ENCODE measurements around the gene TOPAZ1. TPM values are rescaled to one million over a fixed set of nuclear protein-coding genes. Genes with fewer than 3 reads are reported as not detected.

Gene TOPAZ1
- total RNA-seq, 2 experiments from 2014 or later, result not detected

DNA sequence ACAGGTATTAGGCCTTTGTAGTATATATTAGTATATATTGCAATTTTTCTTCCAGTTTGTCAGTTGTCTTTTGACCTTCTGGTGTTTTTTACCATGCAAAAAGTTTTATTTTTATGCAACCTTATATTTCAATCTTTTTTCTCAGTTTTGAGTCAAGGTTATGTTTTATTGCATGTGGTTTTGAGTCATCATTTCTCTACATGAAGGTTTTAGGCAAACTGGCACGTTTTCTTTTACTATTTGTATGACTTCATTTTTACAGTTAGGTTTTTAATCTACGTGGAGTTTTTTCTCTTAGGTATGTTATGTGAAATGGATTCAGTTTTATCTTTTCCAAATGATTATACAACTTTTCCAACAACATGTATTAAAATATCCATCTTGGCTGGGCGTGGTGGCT is 60.1 kb downstream of the TOPAZ1 start:
- H3K36me3 Mint-ChIP-seq (ENCODE audit: low read depth), result no peaks in the 10 kb centered on the region
- H3K9me3 Mint-ChIP-seq (ENCODE audit: insufficient read depth), result no peaks in the 10 kb centered on the region
- ChIA-PET CTCF (interaction anchor here (1.0 kb wide), 1 partner anchor 20 kb away, joined by 3 read pairs; no protein-coding TSS in a partner anchor), POLR2A (no interaction called here)
- DNase-seq, result no peak
- no peak overlapping the region for H3K4me3 Mint-ChIP-seq
- no peak overlapping the region for H3K27ac Mint-ChIP-seq
- peaks cover 8% of the 10 kb centered on the region for H3K27me3 Mint-ChIP-seq (ENCODE audit: low read depth)
- no peaks in the 10 kb centered on the region for H3K4me1 Mint-ChIP-seq (ENCODE audit: low read depth)
- ATAC-seq, result no peak

DNA sequence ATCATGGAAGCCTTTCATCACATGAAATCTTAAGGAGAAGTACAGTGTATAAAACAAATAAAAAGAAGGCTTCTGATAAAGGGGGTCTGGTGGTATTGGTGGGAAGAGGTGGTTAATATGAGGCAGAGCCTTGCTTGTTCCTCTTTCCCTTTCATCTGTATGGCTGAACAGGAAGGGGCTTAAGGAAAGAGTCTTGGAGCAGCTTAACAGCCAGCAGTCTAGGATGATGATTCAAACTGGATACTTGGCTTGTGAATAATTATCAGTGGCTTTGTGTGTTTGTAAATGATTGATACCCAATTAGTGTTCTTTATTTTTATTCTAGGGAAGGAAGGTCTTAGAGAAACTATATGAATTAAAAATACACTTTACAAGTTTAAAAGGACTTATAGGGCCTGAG is 67.8 kb downstream of the TOPAZ1 start:
- ATAC-seq, result no peak
- CTCF ChIA-PET, result no interaction called here
- Mint-ChIP-seq H3K36me3 (ENCODE audit: low read depth) (no peaks in the 10 kb centered on the region), H3K27ac (no peak overlapping the region), H3K4me3 (no peak overlapping the region), H3K4me1 (ENCODE audit: low read depth) (no peaks in the 10 kb centered on the region), H3K27me3 (ENCODE audit: low read depth) (peaks cover 7% of the 10 kb centered on the region), H3K9me3 (ENCODE audit: insufficient read depth) (no peaks in the 10 kb centered on the region)
- DNase-seq, result no peak
- POLR2A ChIA-PET, result no interaction called here

DNA sequence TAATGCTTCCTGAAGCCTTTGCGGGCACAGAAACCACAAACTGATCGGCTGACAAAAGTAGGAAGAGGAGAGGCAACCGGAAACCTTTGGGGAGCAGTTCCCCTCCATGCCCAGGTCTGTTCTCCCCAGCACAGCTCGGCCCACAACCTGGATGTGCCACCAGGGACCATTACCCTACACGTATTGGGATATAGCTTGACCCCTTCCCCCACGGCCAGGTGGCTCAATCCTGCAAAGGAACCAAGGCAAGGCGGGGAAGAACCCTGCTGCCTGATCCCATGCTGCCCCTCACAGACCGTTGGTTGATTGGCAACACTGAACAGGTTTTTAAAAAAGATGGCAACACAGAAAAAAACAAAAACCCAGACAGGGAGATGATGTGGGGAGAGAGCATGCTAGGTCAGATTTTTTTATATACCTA is 77.2 kb downstream of the TOPAZ1 start:
- DNase-seq (no peak), ATAC-seq (no peak)
- Mint-ChIP-seq H3K27ac (no peak overlapping the region), H3K27me3 (ENCODE audit: low read depth) (peaks cover 4% of the 10 kb centered on the region), H3K4me3 (no peak overlapping the region), H3K4me1 (ENCODE audit: low read depth) (peaks cover 4% of the 10 kb centered on the region), H3K9me3 (ENCODE audit: insufficient read depth) (no peaks in the 10 kb centered on the region), H3K36me3 (ENCODE audit: low read depth) (no peaks in the 10 kb centered on the region)
- POLR2A ChIA-PET, result no interaction called here
- CTCF ChIA-PET, result no interaction called here

DNA sequence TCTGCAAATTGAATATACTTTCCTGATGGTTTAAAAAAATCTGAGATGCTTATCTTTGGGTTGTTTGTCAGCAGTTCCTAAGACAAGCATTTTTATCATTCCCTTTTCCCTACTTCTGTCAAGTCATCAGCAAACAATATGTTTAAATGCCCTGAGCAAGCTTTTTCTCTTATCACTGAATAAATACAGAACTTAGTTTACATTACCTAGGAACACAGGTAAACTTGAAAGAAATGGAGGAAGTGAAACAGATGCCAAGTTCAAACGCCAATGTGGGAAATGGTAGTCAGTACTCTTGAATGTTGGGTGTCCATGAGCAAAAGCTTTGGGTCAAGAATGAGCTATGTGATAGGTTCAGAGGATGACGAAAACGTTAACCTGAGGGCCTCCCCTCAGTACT is 79.6 kb downstream of the TOPAZ1 start:
- peaks cover 14% of the 10 kb centered on the region for H3K27me3 Mint-ChIP-seq (ENCODE audit: low read depth)
- ChIA-PET CTCF (interaction anchor here (0.6 to 1.7 kb wide), 2 partner anchors 17 to 19 kb away, joined by 3 to 5 read pairs; partner anchors contain the start of gene TCAIM), POLR2A (no interaction called here)
- no peaks in the 10 kb centered on the region for H3K36me3 Mint-ChIP-seq (ENCODE audit: low read depth)
- no peak for ATAC-seq
- no peak overlapping the region for H3K4me3 Mint-ChIP-seq
- no peak for DNase-seq
- H3K4me1 Mint-ChIP-seq (ENCODE audit: low read depth), result peaks cover 4% of the 10 kb centered on the region
- no peak overlapping the region for H3K27ac Mint-ChIP-seq
- H3K9me3 Mint-ChIP-seq (ENCODE audit: insufficient read depth), result no peaks in the 10 kb centered on the region

DNA sequence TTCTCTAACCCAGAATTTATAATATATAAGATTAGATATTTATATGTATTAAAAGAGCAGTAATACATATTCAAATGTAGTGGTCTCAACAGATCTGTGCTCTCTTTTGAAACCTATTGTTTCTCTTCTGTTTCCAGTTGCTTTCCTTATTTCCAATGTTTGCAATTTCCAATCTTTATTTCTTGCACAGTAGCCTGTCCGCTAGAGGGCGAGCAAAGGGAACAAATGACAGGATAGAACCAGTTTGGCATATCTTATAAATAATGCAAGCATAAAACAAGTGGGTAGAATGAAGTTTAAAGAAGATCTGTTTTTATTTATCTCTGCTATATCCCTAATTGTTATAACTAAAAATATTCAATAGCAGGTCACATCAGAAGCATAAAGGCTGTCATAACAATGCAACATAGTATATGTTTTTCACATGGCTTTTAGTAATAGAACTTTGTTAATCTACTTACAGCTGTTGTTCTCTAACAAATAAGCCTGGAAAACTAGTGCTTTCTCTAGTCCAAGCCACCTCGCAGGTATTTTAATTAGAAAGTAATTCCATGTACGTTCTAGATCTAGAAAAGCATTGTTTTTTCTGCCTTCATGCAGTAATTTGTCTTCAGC is 81.8 kb downstream of the TOPAZ1 start:
- Mint-ChIP-seq H3K4me1 (ENCODE audit: low read depth) (peaks cover 4% of the 10 kb centered on the region), H3K9me3 (ENCODE audit: insufficient read depth) (no peaks in the 10 kb centered on the region), H3K36me3 (ENCODE audit: low read depth) (no peaks in the 10 kb centered on the region), H3K27ac (no peak overlapping the region), H3K4me3 (no peak overlapping the region), H3K27me3 (ENCODE audit: low read depth) (peaks cover 17% of the 10 kb centered on the region)
- ATAC-seq, result no peak
- ChIA-PET CTCF (interaction anchor here (0.6 to 2.7 kb wide), 9 partner anchors 10 to 574 kb away, joined by 3 to 7 read pairs (median 3); no protein-coding TSS in a partner anchor), POLR2A (no interaction called here)
- peak; percentile 65 for DNase-seq

DNA sequence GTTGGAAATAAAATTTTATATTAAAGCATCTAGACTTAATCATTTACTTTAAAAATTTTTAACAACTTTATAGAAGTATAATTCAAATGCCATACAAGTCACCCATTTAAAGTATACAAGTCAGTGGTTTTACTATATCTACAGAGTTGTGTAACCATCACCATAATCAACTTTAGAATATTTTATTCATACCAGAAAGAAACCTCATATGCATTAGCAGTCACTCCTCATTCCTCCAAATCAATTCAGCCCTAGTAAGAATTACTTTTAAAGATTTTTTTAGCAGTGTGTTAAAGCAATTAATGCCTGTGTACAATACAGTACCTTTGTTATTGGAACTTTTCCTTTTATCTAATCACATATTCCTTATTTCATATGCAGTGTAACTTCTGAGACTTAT is 82.9 kb downstream of the TOPAZ1 start:
- POLR2A ChIA-PET, result no interaction called here

DNA sequence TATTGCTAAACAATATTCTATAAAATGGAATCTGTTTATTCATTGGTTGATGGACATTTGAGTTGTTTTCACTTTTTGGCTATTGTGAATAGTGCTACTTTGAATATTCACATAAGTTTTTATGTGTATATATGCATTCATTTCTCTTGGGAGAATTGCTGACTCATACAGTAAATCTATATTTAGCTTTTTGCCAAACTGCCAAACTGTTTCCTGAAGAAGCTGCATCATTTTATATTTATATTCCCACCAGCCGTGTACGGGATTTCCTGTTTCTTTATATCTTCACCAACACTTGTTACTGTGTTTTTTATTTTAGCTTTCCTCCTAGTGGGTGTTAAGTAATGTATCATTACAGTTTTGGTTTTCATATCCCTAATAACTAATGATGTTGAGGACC is 84.3 kb downstream of the TOPAZ1 start:
- ChIA-PET CTCF (interaction anchor here (0.8 kb wide), 1 partner anchor 113 kb away, joined by 3 read pairs; no protein-coding TSS in a partner anchor), POLR2A (no interaction called here)
- no peak for DNase-seq
- H3K4me1 Mint-ChIP-seq (ENCODE audit: low read depth), result no peaks in the 10 kb centered on the region
- H3K27ac Mint-ChIP-seq, result no peak overlapping the region
- H3K27me3 Mint-ChIP-seq (ENCODE audit: low read depth), result peaks cover 21% of the 10 kb centered on the region
- no peak for ATAC-seq
- no peaks in the 10 kb centered on the region for H3K36me3 Mint-ChIP-seq (ENCODE audit: low read depth)
- H3K4me3 Mint-ChIP-seq, result no peak overlapping the region
- no peaks in the 10 kb centered on the region for H3K9me3 Mint-ChIP-seq (ENCODE audit: insufficient read depth)

More for the DNA sequence above, 82.9 kb downstream of the TOPAZ1 start:
- Mint-ChIP-seq H3K36me3 (ENCODE audit: low read depth) (no peaks in the 10 kb centered on the region), H3K4me1 (ENCODE audit: low read depth) (no peaks in the 10 kb centered on the region), H3K4me3 (no peak overlapping the region), H3K9me3 (ENCODE audit: insufficient read depth) (no peaks in the 10 kb centered on the region), H3K27ac (no peak overlapping the region), H3K27me3 (ENCODE audit: low read depth) (peaks cover 21% of the 10 kb centered on the region)
- ATAC-seq (no peak), DNase-seq (no peak)
- CTCF ChIA-PET, result interaction anchor here (1.0 to 2.7 kb wide), 3 partner anchors 187 to 359 kb away, joined by 3 to 7 read pairs (median 3); no protein-coding TSS in a partner anchor

DNA sequence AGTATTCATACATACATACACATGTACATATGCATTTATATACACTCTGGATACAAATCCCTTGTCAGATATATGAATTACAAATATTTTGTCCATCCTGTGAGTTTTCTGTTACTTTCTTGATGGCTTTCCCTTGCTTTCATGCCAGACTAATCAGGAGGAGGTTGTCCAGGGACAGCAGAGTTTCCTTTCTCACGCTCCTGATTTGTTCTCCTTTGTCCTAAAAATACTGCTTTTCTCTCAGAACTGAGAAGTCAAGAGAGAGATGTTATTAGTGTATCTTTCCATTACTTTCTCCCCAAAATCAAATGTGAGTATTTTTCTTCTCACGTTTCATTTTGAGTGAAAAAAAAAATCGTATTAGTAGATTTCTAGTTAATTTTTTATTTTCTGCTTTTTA is 84.8 kb downstream of the TOPAZ1 start:
- peaks cover 17% of the 10 kb centered on the region for H3K27me3 Mint-ChIP-seq (ENCODE audit: low read depth)
- no peaks in the 10 kb centered on the region for H3K9me3 Mint-ChIP-seq (ENCODE audit: insufficient read depth)
- ChIA-PET POLR2A (no interaction called here), CTCF (no interaction called here)
- no peak overlapping the region for H3K27ac Mint-ChIP-seq
- no peak for ATAC-seq
- DNase-seq, result no peak
- H3K4me1 Mint-ChIP-seq (ENCODE audit: low read depth), result no peaks in the 10 kb centered on the region
- H3K4me3 Mint-ChIP-seq, result no peak overlapping the region
- H3K36me3 Mint-ChIP-seq (ENCODE audit: low read depth), result no peaks in the 10 kb centered on the region

DNA sequence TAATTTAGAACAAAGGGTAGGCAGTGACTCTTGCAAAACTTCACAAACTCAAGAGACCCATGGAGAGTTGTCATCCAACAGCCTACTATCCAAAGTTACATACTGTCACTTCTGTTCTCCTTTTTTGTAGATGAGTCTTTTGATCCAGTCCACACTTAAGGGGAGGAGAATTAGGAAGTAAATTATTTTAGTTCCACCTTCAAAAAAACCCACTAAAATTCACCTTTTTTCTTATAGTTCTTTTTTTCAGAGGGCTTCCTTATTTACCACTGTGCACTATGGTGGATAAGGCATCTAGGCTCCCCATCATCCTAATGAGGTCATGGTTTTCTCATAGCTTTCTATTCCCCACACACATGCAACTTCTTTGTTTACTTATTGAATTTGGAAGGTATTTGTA is 88.3 kb downstream of the TOPAZ1 start:
- H3K27ac Mint-ChIP-seq, result no peak overlapping the region
- no peak overlapping the region for H3K4me3 Mint-ChIP-seq
- ChIA-PET CTCF (no interaction called here), POLR2A (no interaction called here)
- no peaks in the 10 kb centered on the region for H3K4me1 Mint-ChIP-seq (ENCODE audit: low read depth)
- DNase-seq (no peak), ATAC-seq (no peak)
- no peaks in the 10 kb centered on the region for H3K9me3 Mint-ChIP-seq (ENCODE audit: insufficient read depth)
- H3K36me3 Mint-ChIP-seq (ENCODE audit: low read depth), result no peaks in the 10 kb centered on the region
- peaks cover 32% of the 10 kb centered on the region for H3K27me3 Mint-ChIP-seq (ENCODE audit: low read depth)

DNA sequence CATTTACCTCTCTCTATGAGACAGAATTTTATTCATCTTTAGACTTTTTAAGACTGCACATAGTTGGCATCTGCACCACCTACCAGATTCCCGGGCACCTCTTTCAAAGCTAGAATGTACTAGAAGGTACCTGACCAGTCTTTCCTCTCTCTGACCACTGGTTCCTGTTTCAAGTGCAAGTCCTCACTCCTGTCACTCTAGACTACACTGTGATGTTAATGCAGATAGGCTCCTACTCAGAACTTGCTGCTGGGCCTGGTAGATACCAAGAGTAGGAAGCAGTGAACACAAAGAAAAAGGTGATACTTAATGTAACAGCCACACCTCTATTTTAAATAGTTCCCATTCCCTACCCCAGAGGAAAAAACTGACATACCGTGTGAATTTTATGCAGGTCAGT is 88.8 kb downstream of the TOPAZ1 start:
- no peak overlapping the region for H3K4me3 Mint-ChIP-seq
- POLR2A ChIA-PET, result no interaction called here
- H3K27me3 Mint-ChIP-seq (ENCODE audit: low read depth), result peaks cover 29% of the 10 kb centered on the region
- no peak for DNase-seq
- no peaks in the 10 kb centered on the region for H3K4me1 Mint-ChIP-seq (ENCODE audit: low read depth)
- H3K27ac Mint-ChIP-seq, result no peak overlapping the region
- CTCF ChIA-PET, result no interaction called here
- no peaks in the 10 kb centered on the region for H3K9me3 Mint-ChIP-seq (ENCODE audit: insufficient read depth)
- ATAC-seq, result no peak
- no peaks in the 10 kb centered on the region for H3K36me3 Mint-ChIP-seq (ENCODE audit: low read depth)

DNA sequence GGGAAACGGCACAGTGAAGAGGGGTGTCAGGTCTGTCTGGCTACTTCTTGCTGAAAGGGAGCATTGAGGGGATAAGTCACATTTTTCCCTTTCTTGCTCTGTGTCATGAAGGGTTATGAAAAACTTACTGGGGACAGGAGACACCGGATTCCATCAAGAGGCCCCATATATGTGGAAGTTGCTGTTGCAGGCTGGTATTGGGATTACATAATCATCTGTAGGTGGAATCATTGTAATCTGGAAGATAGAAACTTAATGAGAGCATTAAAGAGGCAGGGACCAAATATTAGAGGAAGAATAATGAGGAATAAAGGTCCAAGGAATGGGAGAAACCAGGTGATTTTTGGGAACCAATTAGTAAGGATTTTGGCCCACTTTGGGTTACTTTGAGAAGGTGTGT is 92.6 kb downstream of the TOPAZ1 start:
- POLR2A ChIA-PET, result no interaction called here
- peaks cover 19% of the 10 kb centered on the region for H3K27me3 Mint-ChIP-seq (ENCODE audit: low read depth)
- H3K4me3 Mint-ChIP-seq, result no peak overlapping the region
- no peak for DNase-seq
- H3K36me3 Mint-ChIP-seq (ENCODE audit: low read depth), result no peaks in the 10 kb centered on the region
- peaks cover 9% of the 10 kb centered on the region for H3K4me1 Mint-ChIP-seq (ENCODE audit: low read depth)
- no peak for ATAC-seq
- CTCF ChIA-PET, result no interaction called here
- H3K27ac Mint-ChIP-seq, result no peak overlapping the region
- no peaks in the 10 kb centered on the region for H3K9me3 Mint-ChIP-seq (ENCODE audit: insufficient read depth)

DNA sequence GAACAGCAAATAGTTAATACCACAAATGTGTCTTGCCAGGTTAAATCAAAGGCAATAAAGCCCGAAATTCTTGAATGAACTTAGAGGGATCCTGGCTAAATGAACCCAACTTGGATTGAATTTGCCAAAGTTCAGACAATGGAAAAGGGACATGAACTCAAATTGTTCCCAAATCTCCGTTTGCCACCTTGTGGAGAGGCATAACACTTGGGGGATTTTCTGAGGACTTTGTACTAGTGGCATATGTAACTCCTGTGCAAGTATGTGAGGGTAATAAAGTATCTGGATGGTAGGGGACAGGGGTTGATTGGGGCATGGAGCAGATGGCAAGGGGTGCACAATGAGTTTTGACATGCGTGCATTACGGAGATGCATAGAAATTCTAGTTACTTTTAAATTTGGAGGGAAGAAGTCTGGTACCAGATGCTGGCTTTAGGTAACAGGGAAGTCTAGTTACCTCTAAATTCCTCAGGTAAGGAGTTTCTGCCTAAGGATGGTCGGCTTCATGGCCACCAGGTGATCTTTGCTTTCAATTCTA is 95.6 kb downstream of the TOPAZ1 start:
- H3K9me3 Mint-ChIP-seq (ENCODE audit: insufficient read depth), result no peaks in the 10 kb centered on the region
- CTCF ChIA-PET, result interaction anchor here (1.7 kb wide), 1 partner anchor 141 kb away, joined by 5 read pairs; the partner anchor contains the start of gene ZNF445

More for the DNA sequence above, 95.6 kb downstream of the TOPAZ1 start:
- Mint-ChIP-seq H3K27ac (peak overlapping the region; percentile 100), H3K4me1 (ENCODE audit: low read depth) (peaks cover 24% of the 10 kb centered on the region), H3K36me3 (ENCODE audit: low read depth) (peaks cover 15% of the 10 kb centered on the region), H3K4me3 (peak overlapping the region; percentile 99), H3K27me3 (ENCODE audit: low read depth) (peaks cover 16% of the 10 kb centered on the region)
- ATAC-seq, result no peak
- DNase-seq, result no peak
- POLR2A ChIA-PET, result interaction anchor here (0.6 to 1.8 kb wide), 9 partner anchors 64 to 641 kb away, joined by 3 to 11 read pairs (median 3); partner anchors contain the start of gene KIF15
